Gastrocnemius medialis (tissue), 4 donors: ENCODE results near the gene ZNF92.

Experiments
- POLR2A ChIP-seq, 2 donors: fragments of 450-650 bp; IDR thresholded peaks; one replicate each; pipeline ENCODE4 v1.6.1; 2017; ENCODE audit warnings: antibody characterized with exemption in 2 of 2, mild to moderate bottlenecking in 2 of 2, moderate library complexity in 2 of 2
- TF ChIP-seq, protein P1 (sequence below), 5 experiments: fragments of 450-650 bp in 3 of 5; fragments of 200-600 bp in 2 of 5; sonication (generic) in 2 of 5; IDR thresholded peaks in 4 of 5; conservative IDR thresholded peaks in 1 of 5; 1 replicate in 4 of 5; 2 replicates in 1 of 5; pipeline ENCODE4 v1.5.1; 2016 to 2019; ENCODE audit warnings: antibody characterized with exemption in 5 of 5, mild to moderate bottlenecking in 3 of 5, moderate library complexity in 3 of 5

DNA sequence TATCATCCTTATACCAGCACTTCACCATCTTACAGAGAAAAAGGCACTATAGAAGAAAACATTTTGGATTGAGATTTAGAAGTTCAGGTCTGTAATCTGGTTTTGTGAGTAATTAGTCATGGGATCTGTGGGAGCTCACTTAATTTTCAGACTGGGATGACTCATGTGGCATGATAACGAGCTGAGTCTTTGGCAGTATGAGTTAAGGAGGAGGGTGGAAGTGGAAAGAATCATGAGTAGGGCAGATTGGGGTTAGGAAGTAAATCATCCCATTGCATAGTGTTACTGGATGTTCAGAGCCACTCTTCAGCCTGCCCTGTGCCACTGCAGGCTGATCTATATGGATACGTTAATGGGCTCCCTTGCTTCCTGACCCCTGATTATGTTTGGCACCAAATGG is 64.9 kb downstream of the ZNF92 start:
- TF ChIP-seq, protein P1, sequence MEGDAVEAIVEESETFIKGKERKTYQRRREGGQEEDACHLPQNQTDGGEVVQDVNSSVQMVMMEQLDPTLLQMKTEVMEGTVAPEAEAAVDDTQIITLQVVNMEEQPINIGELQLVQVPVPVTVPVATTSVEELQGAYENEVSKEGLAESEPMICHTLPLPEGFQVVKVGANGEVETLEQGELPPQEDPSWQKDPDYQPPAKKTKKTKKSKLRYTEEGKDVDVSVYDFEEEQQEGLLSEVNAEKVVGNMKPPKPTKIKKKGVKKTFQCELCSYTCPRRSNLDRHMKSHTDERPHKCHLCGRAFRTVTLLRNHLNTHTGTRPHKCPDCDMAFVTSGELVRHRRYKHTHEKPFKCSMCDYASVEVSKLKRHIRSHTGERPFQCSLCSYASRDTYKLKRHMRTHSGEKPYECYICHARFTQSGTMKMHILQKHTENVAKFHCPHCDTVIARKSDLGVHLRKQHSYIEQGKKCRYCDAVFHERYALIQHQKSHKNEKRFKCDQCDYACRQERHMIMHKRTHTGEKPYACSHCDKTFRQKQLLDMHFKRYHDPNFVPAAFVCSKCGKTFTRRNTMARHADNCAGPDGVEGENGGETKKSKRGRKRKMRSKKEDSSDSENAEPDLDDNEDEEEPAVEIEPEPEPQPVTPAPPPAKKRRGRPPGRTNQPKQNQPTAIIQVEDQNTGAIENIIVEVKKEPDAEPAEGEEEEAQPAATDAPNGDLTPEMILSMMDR (IDR thresholded peaks at IDR 0.05 in 4 of 5, conservative IDR thresholded peaks at IDR 0.05 in 1 of 5), result no peak
- no peak for TF ChIP-seq POLR2A (IDR thresholded peaks at IDR 0.05)
